Superior temporal gyrus (tissue), 1 donor: ENCODE measurements around the gene EFCAB8.
"Not testable (repeated sequence)": the region's sequence is repeated elsewhere in the genome, so short reads cannot be mapped to it uniquely, and the experiment has no call there.

Experiments used
- DNase-seq: peaks from one replicate; pipeline ENCODE4 v3.0.0-alpha.2; 2016; ENCODE audit errors: extremely low spot score

EFCAB8 gene

GRCh38 chr20:32842688-32843524, 15.8 kb upstream of the EFCAB8 start:
- no peak for DNase-seq

- no peak for DNase-seq
Observed at GRCh38 chr20:32845786-32846185, 12.9 kb upstream of the EFCAB8 start.

DNA sequence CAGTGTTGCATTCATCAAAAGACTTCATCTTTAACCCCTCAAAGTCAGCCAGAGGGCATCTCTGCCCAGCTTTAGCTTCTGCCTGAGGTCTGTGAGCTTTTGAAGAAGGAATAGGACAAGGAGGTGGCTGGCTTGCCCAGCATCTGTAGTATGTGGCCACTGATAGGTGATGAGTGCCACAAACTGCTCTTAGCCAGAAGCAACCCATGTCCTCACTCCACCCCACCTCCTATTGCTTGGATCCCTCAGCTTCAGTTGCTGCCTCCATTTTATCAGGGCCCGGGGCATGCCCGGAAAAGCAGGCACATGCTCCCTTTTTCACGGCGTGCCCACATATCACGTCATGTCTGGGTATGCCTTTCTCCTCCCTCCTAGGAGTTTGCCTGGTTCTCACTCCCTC, 11.9 kb upstream of the EFCAB8 start:
- DNase-seq, result no peak

DNA sequence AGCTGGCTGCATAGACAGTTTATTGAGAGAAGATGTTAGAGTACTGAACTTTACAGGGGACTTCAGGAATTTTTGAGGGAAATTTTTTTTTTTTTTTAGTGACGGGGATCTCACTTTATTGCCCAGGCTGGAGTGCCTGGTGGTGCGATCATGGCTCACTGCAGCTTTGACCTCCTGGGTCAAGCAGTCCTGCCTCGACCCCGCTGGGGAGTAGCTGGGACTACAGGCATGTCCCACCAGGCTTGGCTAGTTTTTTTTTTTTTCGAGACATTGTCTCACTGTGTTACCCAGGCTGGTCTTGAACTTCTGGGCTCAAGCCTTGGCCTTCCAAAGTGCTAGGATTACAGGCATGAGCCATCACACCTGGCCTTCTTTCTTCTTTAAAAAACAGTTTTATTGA, 10.8 kb upstream of the EFCAB8 start:
- DNase-seq, result no peak

- no peak for DNase-seq
Observed at GRCh38 chr20:32848846-32849245, 9.9 kb upstream of the EFCAB8 start.

DNA sequence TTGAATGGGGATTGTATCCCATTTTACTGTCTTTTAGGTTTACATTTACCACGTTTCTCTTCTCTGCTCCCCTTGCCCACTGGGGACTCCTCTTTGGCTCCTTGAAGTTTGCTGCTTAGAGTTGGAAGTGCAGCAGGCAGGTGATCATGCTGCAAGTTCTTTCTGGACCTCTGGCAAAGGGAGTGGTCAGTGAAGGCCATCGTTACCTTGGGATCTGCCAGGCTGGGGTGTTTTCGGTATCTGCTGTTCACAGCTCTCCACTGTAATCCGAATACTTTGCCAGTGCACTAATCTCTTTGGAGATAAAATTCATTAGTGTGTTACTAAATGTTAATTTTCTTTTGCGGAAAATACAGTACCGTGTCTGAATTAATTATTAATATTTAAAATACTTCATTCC, 9.1 kb upstream of the EFCAB8 start:
- DNase-seq, result no peak

GRCh38 chr20:32855387-32855786, 3.3 kb upstream of the EFCAB8 start:
- no peak for DNase-seq

DNA sequence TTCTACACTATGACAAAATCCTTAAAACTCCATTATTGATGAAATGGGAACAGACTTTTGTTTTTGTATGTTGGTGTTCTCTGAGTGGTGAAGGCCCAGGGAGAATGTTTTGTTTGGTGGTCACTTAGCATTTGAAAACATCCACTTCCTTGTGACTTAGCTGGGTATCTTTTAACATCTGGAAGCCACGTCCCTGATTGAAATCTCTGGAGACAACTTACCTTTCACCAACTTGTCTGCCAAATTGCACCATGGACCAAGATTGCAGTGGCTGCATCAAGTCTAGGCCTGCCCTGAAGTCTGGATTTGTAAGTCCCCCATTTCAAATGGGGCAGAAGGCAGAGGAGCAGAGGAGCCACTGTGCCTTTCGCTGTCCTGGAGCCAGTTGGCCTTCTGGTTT, 534 bp upstream of the EFCAB8 start:
- DNase-seq, result no peak

GRCh38 chr20:32861446-32861845, 2.7 kb downstream of the EFCAB8 start:
- no peak for DNase-seq

- no peak for DNase-seq
Observed at GRCh38 chr20:32869562-32869961, 10.8 kb downstream of the EFCAB8 start.

DNA sequence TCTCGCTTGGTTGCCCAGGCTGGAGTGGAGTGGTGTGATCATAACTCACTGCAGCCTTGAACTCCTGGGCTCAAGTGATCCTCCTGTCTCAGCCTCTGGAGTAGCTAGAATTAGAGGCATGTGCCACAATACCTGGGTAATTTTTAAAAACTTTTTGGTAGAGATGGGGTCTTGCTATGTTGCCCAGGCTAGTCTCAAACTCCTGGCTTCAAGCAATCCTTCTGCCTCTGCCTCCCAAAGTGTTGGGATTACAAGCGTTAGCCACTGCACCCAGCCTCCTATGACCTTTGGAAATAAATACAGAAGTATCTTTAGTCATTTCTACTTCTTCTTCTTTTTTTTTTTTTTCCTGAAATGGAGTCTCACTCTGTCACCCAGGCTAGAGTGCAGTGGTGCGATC, 11.8 kb downstream of the EFCAB8 start:
- DNase-seq, result not testable (repeated sequence)

GRCh38 chr20:32870985-32871384, 12.3 kb downstream of the EFCAB8 start:
- DNase-seq, result no peak

DNA sequence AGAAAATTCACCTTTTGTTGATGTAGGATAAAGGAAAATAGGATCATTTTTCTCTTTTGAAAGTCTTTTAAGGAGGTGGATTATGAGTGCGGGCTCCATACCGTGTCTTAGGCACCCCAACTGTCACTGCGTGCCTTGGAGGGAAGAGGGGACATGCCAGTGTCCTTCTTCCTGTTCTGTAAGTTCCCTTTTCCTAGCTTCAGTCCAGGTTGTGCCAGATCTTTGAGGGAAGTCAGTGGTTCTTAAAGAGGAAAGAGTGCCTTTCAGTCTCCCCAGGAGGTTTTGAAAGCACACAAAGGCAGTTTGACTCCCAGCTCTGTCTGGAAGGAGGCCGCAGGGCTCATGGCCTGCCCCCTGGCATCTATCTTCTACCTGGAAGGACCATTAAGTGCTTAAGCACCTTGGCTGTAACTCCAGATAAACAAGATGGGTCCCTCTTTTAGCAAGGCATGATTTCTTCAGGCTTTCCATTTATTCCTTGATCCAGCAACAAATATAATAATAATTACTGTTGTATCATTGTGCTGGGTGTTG, 13.0 kb downstream of the EFCAB8 start:
- no peak for DNase-seq

GRCh38 chr20:32872266-32872665, 13.5 kb downstream of the EFCAB8 start:
- DNase-seq, result no peak

DNA sequence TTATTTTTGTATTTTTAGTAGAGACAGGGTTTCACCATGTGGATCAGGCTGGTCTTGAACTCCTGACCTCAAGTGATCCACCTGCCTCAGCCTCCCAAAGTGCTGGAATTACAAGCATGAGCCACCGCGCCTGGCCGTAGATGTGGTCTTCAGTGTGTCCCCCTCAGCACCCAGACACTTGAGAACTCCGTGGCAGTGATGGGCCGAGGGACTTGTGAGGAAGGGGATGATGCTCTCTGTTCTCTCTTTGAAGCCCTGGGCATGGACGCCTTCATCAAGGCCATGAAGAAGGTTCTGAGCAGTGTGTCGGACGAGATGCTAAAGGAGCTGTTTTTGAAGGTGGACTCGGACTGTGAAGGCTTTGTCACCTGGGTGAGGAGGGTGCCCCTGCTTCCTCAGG, 16.9 kb downstream of the EFCAB8 start:
- no peak for DNase-seq

DNA sequence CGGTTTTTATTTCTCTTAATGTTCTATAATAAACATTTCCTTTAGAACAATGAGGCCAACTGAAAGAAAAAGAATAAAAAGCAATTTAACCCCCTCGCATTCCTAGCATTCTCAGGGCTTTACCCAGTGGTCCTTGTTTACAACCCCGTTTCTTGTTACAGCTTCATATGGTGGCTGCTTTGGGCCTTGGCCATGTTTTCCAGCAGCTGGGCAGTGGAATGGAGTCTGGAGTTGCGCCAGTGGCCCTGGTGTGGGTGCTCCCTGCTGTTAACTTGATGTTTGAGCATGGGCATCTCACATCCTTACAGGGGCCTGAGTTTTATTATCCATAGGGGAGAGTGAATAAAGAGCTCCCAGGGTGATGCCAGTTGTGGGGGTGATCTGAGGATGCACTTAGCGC, 18.8 kb downstream of the EFCAB8 start:
- no peak for DNase-seq

GRCh38 chr20:32878820-32879219, 20.1 kb downstream of the EFCAB8 start:
- no peak for DNase-seq

DNA sequence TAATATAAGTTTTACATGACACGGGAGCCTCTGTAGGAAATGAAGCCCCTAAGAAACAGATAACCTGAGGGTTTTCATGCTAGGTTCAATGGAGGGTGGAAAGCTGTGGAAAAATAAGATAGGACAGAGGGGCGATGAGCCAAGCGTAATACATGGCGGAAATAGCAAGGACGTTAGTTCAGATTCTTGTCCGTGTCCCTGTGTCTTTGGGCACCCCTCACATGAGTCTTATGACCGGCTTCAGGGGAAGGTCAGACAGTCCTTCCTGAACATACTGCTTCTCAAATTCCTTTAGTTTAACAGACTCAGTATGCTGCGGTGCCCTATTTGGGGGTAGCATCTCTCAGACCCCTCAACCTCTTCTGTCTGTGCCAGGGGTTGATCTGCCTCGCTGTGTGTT, 20.8 kb downstream of the EFCAB8 start:
- DNase-seq, result no peak

GRCh38 chr20:32880635-32881034, 21.9 kb downstream of the EFCAB8 start:
- no peak for DNase-seq

DNA sequence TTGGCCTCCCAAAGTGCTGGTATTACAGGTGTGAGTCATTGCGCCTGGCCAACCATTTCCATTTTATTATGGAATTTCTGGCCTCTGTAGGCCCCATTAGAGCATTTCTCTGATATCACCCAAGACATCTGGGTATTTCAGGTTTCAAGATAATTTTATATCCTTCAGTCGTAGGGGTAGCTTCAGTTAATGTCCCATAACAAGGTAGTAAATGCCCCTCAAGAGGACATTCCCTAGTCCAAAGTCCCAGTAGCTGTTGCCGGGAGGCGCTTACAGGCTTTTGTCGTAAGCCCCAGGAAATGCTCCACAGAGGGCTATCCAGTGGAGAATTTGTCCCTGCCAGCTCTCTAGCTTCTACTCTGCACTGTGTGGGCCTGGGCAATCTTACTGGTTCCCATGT, 24.4 kb downstream of the EFCAB8 start:
- no peak for DNase-seq

DNA sequence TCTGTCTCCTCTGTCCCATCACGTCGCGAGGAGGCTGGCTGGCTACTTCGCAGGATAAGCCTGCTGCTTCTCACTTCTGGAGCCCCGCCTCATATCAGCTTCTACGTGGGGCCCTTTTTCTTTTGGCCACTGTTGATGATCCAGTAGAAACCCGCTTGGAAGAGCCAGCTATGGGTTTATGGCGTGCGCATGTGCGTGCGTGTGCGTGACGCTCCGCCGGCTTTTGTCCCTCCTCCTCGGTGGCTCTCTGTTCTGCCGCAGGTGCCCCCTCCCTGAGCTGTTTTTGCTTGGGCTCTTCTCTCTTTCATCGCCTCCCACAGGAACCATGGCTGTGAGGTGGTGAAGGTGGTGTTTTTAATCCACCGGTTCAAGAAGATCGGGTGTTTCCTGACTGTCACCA, 26.5 kb downstream of the EFCAB8 start:
- no peak for DNase-seq

GRCh38 chr20:32885952-32886351, 27.2 kb downstream of the EFCAB8 start:
- DNase-seq, result no peak

GRCh38 chr20:32886652-32887051, 27.9 kb downstream of the EFCAB8 start:
- DNase-seq, result no peak

DNA sequence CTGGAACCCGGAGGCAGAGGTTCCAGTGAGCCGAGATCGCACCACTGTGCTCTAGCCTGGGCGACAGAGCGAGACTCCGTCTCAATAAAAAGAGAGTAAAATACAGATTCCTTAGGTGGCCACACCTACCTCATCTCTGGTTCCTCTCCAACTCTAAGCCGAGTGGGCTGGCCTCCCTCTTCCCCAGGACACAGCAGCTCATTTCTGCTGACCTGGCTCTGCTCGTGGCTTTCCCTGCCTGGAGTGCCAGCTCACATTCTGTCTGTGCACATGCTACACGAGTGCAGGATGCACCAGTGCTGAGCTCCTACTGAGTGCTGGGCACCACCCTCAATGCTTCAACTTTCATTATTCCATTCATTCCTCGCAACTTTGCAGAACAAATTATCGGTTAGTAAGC, 28.8 kb downstream of the EFCAB8 start:
- no peak for DNase-seq
